SK-N-MC (cell line): ENCODE data around the gene ZKSCAN3.

Experiments used
- EZH2 ChIP-seq: fragments of 200-600 bp; sonication (generic); IDR thresholded peaks from one replicate; pipeline ENCODE4 v1.6.1; 2017; ENCODE audit warnings: antibody characterized with exemption
- FOXP2 ChIP-seq: optimal IDR thresholded peaks from 2 replicates; pipeline ENCODE3; 2011; ENCODE audit warnings: mild to moderate bottlenecking, moderate library complexity; ENCODE audit not compliant: insufficient read depth; ENCODE audit errors: extremely low read length, control extremely low read depth
- POLR2AphosphoS5 ChIP-seq: IDR thresholded peaks from 2 replicates; pipeline ENCODE4 v1.6.1; 2012; ENCODE audit warnings: mild to moderate bottlenecking, low read depth, low read length, borderline replicate concordance

GRCh38 chr6:28336284-28337120 is 13.2 kb upstream of the ZKSCAN3 start:
- TF ChIP-seq EZH2, result no peak
- TF ChIP-seq POLR2AphosphoS5, result no peak
- no peak for TF ChIP-seq FOXP2
